ENCODE results near the gene ELOB.

ELOB gene

DNA sequence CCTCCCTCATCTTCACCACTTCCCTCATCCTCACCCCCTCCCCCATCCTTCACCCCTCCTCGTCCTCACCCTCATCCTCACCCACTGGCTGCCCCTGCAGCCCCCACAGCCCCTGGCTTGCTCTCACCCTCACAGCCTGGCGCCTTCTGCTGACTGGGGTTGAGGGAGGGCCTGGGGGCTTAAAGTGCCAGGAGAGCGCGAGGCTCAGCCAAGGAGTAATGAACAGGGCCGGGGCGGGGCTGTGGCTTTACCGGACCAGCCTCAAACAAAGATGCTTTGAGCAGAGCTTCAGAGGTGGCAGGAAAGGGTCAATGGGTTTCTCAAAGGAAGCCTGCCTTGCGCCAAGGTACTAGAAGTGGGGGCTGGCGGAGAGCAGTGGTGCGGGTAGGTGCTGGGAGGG is 10.3 kb upstream of the ELOB start, which contains the start of gene PRSS33:
PRSS33 (minus strand) TSS at position 155 of the 400 bp plus-strand sequence. CDS start 1,013 bp downstream, outside the sequence.
- Histone ChIP-seq H3K4me1 (ENCODE audit: control insufficient read depth in 1 of 2, insufficient read depth in 2 of 2, low read length in 2 of 2) (peaks cover 0 to 8% of the 10 kb centered on the region in 2 donors), H3K27ac (ENCODE audit: low read length) (no peak within 1 kb of the TSS), H3K27me3 (ENCODE audit: low read depth, low read length) (peaks cover 23% of the 10 kb centered on the region), H3K9me3 (ENCODE audit: control insufficient read depth in 1 of 2, low read length in 2 of 2) (no peaks in the 10 kb centered on the region), H3K36me3 (ENCODE audit: control insufficient read depth in 1 of 2, insufficient read depth in 2 of 2, low read length in 2 of 2) (no peaks in the 10 kb centered on the region), H3K4me3 (ENCODE audit: low read depth in 1 of 2, low read length in 2 of 2) (no peak within 1 kb of the TSS)

DNA sequence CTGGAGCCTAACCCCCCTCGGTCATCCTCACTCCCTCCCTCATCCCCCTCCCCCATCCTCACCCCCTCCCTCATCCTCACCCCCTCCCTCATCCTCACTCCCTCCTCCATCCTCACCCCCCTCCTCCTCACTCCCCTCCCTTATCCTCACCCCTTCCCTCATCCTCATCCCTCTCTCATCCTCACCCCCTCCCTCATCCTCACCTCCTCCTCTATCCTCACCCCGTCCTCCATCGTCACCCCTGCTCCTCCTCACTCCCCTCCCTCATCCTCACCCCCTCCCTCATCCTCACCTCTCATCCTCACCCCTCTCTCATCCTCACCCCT is 9.7 kb upstream of the ELOB start:
- H3K9me3 ChIP-seq (ENCODE audit: control insufficient read depth in 1 of 2, low read length in 2 of 2), result no peaks in the 10 kb centered on the region
- peaks cover 23% of the 10 kb centered on the region for H3K27me3 ChIP-seq (ENCODE audit: low read depth, low read length)
- peaks cover 0 to 8% of the 10 kb centered on the region in 2 donors for H3K4me1 ChIP-seq (ENCODE audit: control insufficient read depth in 1 of 2, insufficient read depth in 2 of 2, low read length in 2 of 2)
- H3K36me3 ChIP-seq (ENCODE audit: control insufficient read depth in 1 of 2, insufficient read depth in 2 of 2, low read length in 2 of 2), result no peaks in the 10 kb centered on the region
- H3K4me3 ChIP-seq (ENCODE audit: low read depth in 1 of 2, low read length in 2 of 2), result no peak overlapping the region
- H3K27ac ChIP-seq (ENCODE audit: low read length), result no peak overlapping the region

DNA sequence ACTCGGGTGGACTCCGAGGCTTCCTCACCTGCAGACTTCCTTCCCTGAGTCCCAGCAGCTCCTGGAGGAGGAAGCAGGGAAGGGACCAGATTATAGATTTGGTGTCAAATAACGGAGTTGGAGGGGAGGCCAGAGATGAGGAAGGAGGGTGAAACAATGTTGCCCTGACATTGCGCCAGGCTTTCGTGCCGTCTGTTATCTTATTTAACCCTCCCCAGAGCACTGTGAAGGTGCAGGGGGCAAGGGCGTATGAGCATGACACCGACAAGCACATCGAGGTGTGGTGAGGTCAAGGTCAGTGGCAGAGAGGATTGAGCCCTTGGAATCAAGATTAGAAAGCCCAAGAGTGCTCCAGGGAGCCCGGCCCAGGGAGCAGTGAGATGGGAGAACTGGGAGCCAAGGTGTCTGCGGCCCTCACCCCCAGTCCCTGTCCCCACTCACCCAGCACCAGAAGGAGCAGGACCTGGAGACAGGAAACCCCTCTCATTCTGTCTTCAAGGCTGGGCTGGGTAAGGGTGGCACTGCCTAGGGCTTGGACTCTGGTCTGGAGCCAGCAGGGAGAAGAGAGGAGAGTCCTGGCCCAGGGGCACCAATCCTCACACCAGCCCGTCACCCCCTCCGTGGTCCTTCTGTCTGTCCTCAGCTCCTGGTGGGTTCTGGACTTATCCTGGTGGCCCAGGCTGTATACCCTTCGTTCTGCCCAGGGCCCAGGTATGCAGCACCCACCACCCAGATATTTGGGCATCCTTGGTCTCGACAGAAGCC is 9.2 kb upstream of the ELOB start:
- no peak overlapping the region for H3K27ac ChIP-seq (ENCODE audit: low read length)
- no peaks in the 10 kb centered on the region for H3K9me3 ChIP-seq (ENCODE audit: control insufficient read depth in 1 of 2, low read length in 2 of 2)
- no peak overlapping the region for H3K4me3 ChIP-seq (ENCODE audit: low read depth in 1 of 2, low read length in 2 of 2)
- H3K36me3 ChIP-seq (ENCODE audit: control insufficient read depth in 1 of 2, insufficient read depth in 2 of 2, low read length in 2 of 2), result no peaks in the 10 kb centered on the region
- peaks cover 0 to 8% of the 10 kb centered on the region in 2 donors for H3K4me1 ChIP-seq (ENCODE audit: control insufficient read depth in 1 of 2, insufficient read depth in 2 of 2, low read length in 2 of 2)
- peaks cover 23% of the 10 kb centered on the region for H3K27me3 ChIP-seq (ENCODE audit: low read depth, low read length)

DNA sequence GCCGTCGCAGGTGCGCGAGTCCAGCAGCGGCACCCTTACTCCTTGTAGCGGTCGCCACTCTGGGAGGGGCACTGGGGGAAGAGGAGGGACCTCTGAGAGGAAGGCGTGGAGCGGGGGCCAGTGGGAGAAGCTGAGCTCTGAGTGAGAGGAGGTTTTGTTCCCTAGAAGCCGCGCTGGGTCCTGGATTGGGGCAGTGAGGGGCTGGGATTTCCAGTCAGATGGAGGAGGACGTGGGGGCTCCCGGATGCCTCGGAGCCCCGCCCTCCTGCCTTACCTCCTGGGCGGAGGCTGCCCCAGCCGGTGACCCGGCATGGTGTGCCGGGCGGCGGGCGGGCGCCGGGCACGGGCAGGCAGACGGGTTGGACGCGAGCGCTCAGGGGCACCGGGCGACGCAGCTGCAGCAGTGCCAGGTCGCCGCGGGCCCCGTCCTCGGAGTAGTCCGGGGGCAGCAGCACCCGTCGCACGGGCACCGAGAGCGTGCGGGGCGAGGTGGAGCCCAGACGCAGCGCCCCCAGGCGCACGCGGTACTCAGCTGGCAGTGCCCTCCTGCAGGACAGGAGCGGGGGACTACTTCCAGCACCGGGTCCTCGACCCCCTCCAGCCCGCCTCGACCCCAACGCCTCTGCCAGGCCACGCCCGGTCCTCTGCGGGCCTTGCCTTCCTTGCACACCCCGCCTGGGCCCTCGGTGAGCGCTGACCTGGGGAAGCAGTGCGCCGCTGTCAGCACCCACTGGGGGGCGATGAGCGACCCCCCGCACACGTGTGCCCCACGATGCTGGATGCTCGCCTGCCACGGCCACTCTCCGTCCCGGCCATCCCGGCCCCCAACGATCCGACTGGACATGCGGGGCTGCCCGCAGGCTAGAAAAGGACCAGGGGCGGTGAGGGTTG is 8.3 kb upstream of the ELOB start:
- Histone ChIP-seq H3K27ac (ENCODE audit: low read length) (no peak overlapping the region), H3K4me3 (ENCODE audit: low read depth in 1 of 2, low read length in 2 of 2) (peak overlapping the region in 1 of 2 donors; percentile 51), H3K9me3 (ENCODE audit: control insufficient read depth in 1 of 2, low read length in 2 of 2) (no peaks in the 10 kb centered on the region), H3K27me3 (ENCODE audit: low read depth, low read length) (peaks cover 23% of the 10 kb centered on the region), H3K4me1 (ENCODE audit: control insufficient read depth in 1 of 2, insufficient read depth in 2 of 2, low read length in 2 of 2) (peaks cover 0 to 8% of the 10 kb centered on the region in 2 donors), H3K36me3 (ENCODE audit: control insufficient read depth in 1 of 2, insufficient read depth in 2 of 2, low read length in 2 of 2) (no peaks in the 10 kb centered on the region)

DNA sequence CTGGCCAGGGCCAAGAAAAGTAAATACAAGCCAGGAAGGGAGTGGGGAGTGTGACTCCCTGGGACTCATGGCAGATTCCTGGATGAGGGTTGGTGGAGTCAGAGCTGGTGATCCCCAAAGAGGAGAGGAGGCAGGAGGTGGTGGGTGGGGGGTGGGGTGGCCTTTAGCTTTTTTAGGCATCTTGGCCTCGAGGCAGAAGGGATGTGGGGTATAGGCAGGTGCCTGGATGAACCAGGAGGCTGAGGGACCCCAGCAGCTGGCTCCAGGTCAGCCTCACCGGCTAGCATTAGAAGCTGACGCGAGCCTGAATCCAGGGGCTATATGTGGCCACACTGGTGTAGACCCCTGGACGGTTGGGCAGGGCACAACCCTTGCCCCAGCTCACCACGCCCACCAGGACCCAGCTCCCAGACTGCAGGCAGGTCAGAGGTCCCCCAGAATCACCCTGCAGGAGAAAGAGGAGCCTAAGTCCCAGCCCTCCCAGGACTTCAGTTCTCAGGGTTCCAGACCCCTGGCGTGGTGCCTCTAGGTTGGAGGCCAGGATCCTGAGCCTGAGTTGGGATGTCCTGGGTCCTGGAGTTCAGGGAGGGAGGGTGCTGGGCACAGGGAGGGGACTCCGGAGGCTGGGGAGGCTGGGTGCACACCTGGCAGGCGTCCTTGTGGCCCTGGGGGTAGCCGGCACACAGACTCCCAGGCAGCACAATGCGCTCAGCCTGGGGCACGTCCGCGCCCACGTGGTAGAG is 7.4 kb upstream of the ELOB start:
- Histone ChIP-seq H3K27ac (ENCODE audit: low read length) (no peak overlapping the region), H3K4me3 (ENCODE audit: low read depth in 1 of 2, low read length in 2 of 2) (peak overlapping the region in 1 of 2 donors; percentile 51), H3K9me3 (ENCODE audit: control insufficient read depth in 1 of 2, low read length in 2 of 2) (no peaks in the 10 kb centered on the region), H3K36me3 (ENCODE audit: control insufficient read depth in 1 of 2, insufficient read depth in 2 of 2, low read length in 2 of 2) (no peaks in the 10 kb centered on the region), H3K27me3 (ENCODE audit: low read depth, low read length) (peaks cover 23% of the 10 kb centered on the region), H3K4me1 (ENCODE audit: control insufficient read depth in 1 of 2, insufficient read depth in 2 of 2, low read length in 2 of 2) (peaks cover 0 to 8% of the 10 kb centered on the region in 2 donors)

DNA sequence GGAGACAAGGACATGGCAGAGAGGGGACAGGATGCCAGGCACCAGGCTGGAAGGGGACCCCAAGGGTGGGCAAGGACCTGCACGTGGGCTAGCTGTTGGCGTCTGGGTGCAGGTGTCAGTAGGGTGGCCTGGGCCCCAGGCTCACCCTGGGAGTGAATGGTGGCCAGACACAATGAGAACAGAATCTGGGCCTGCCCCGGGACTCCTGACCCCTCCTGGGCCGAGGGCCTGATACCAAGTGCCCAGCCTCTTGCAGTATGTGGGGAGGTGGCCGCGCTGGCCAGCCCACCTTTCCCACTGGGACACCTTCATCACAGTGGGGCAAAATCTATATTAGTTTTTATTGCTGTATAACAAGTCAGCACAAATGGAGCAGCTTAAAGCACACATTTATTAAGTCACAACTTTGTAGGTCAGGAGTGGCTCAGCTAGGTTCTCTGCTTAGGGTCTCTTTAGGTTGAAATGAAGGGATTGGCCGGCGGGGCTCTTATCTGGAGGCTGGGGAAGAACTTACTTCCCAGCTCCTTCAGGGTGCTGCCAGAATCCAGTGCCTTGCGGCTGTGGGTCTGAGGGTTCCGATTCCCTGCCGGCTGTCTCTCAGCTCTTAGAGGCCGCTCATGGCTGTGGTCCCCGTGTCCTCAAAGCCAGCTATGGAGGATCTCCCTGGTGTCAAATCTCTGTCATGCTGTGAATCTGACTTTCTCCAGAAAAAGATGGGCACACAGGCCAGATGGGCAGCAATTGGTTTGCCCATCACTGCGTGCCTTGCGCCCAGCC is 6.7 kb upstream of the ELOB start:
- peaks cover 0 to 13% of the 10 kb centered on the region in 2 donors for H3K4me1 ChIP-seq (ENCODE audit: control insufficient read depth in 1 of 2, insufficient read depth in 2 of 2, low read length in 2 of 2)
- H3K36me3 ChIP-seq (ENCODE audit: control insufficient read depth in 1 of 2, insufficient read depth in 2 of 2, low read length in 2 of 2), result no peaks in the 10 kb centered on the region
- H3K27ac ChIP-seq (ENCODE audit: low read length), result no peak overlapping the region
- H3K4me3 ChIP-seq (ENCODE audit: low read depth in 1 of 2, low read length in 2 of 2), result no peak overlapping the region
- peaks cover 23% of the 10 kb centered on the region for H3K27me3 ChIP-seq (ENCODE audit: low read depth, low read length)
- H3K9me3 ChIP-seq (ENCODE audit: control insufficient read depth in 1 of 2, low read length in 2 of 2), result no peaks in the 10 kb centered on the region

DNA sequence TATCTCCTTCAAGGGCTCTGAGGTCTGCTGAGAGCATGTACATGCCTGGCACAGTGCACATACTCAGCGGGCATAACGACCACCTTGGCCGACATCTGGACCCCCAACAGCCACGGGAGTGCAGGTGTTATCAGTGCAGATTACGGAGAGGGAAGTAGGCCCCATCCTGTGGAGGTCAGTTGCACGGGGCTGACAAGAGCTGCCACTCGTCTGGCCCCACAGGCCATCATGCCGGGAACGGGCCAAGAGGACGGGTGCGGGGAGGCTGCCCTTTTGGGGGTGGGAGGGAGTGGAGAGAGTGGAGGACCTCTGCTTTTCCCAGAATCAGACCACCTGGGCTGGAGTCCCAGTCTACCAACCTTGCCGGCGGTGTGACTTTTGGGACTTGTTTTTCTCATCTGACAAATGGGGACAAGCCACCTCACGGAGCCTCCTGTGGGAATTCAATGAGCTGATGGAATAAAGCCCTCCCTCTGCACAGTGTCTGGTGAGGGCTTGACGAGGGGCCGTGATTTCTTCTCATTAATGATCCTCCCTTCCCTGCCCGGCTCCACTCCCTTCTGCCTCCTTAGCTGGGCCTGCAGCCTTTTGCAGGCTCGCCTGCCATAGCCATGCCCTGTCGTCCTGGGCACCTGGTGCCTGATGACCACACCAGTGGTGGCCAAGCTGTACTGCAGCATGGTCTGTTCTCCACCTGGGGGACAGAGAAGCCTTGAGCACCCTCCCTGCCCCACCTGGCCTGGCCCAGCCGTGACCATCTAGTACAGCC is 5.7 kb upstream of the ELOB start:
- H3K27me3 ChIP-seq (ENCODE audit: low read depth, low read length), result peaks cover 21% of the 10 kb centered on the region
- H3K4me3 ChIP-seq (ENCODE audit: low read depth in 1 of 2, low read length in 2 of 2), result no peak overlapping the region
- peaks cover 0 to 21% of the 10 kb centered on the region in 2 donors for H3K4me1 ChIP-seq (ENCODE audit: control insufficient read depth in 1 of 2, insufficient read depth in 2 of 2, low read length in 2 of 2)
- no peaks in the 10 kb centered on the region for H3K9me3 ChIP-seq (ENCODE audit: control insufficient read depth in 1 of 2, low read length in 2 of 2)
- H3K27ac ChIP-seq (ENCODE audit: low read length), result no peak overlapping the region
- H3K36me3 ChIP-seq (ENCODE audit: control insufficient read depth in 1 of 2, insufficient read depth in 2 of 2, low read length in 2 of 2), result no peaks in the 10 kb centered on the region

DNA sequence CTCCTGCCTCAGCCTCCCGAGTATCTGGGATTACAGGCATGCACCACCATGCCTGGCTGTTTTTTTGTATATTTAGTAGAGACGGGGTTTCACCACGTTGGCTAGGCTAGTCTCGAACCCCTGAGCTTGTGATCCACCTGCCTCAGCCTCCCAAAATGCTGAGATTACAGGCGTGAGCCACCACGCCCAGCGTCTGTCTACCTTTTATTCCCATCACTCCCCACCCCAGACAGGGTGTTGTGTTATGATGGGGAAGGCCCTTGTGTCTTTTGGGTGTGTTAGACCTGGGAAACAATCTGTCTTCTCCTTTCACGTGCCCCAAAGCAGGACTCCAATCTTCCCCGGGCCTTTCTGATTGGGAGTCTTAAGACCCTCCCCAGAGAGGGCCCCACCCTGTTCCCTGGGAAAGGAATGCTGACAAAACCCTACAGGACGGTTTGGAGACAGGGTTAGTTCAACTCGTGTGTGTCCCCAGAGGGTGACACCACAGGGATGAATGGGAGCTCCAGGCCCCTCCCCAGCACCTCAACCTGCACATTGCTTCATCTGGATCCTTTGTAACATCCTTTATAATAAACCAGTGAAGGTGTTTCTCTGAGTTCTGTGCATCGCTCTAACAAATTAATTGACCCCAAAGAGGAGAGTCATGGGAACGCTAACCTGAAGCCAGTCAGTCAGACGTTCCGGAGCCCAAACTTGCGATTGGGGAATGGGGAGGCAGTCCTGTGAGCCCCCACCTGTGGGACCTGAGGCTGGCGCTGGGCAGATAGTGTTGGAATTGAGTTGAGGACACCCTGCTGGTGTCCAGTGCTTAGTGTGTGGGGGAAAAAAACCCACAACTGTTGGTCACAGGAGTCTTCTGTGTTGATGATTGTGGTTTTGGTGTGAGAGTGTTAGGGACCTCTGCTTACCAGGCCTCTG is 3.2 kb upstream of the ELOB start:
- H3K27ac ChIP-seq (ENCODE audit: low read length), result no peak overlapping the region
- no peak overlapping the region for H3K4me3 ChIP-seq (ENCODE audit: low read depth in 1 of 2, low read length in 2 of 2)
- H3K9me3 ChIP-seq (ENCODE audit: control insufficient read depth in 1 of 2, low read length in 2 of 2), result no peaks in the 10 kb centered on the region
- peaks cover 2% of the 10 kb centered on the region for H3K27me3 ChIP-seq (ENCODE audit: low read depth, low read length)
- H3K4me1 ChIP-seq (ENCODE audit: control insufficient read depth in 1 of 2, insufficient read depth in 2 of 2, low read length in 2 of 2), result peaks cover 6 to 30% of the 10 kb centered on the region in 2 donors
- H3K36me3 ChIP-seq (ENCODE audit: control insufficient read depth in 1 of 2, insufficient read depth in 2 of 2, low read length in 2 of 2), result no peaks in the 10 kb centered on the region

DNA sequence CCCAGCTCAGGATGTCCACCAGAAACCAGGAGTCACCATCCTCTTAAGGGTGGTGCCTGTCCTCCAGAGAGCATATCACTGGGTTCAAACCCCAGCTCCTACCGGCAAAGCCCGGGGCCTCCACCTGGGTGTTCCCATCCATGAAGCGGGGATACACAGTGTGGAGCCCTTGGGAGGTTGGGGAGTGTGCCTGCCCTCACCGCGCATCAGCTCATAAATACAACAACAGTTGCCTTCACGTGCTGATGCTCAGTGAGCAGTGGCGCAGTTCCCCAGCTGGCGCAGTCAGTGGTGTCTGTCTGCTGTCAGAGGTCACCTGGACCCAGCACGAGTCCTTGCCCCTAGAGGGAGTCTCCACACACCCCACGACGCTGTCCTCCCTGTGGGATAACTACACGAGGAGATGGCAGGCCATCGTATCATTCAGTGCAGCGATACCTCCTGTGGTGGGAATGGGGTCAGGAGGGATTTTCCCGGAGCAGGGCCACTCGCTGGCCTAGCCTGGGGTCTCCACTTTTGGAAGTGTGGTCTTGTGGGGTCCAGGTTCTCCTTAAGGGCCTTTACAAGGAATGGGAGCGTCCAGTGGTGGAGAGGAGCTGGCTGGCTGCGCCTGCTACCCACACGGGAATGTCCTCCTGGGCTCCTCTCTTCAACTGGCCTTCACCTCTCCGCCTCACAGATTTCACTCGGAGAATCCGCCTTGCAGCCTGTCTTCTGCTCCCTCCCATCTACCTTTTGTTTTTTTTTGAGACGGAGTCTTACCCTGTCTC is 2.3 kb upstream of the ELOB start:
- no peak overlapping the region for H3K27ac ChIP-seq (ENCODE audit: low read length)
- peaks cover 0 to 7% of the 10 kb centered on the region in 2 donors for H3K36me3 ChIP-seq (ENCODE audit: control insufficient read depth in 1 of 2, insufficient read depth in 2 of 2, low read length in 2 of 2)
- no peak overlapping the region for H3K4me3 ChIP-seq (ENCODE audit: low read depth in 1 of 2, low read length in 2 of 2)
- peaks cover 6 to 33% of the 10 kb centered on the region in 2 donors for H3K4me1 ChIP-seq (ENCODE audit: control insufficient read depth in 1 of 2, insufficient read depth in 2 of 2, low read length in 2 of 2)
- H3K27me3 ChIP-seq (ENCODE audit: low read depth, low read length), result no peaks in the 10 kb centered on the region
- H3K9me3 ChIP-seq (ENCODE audit: control insufficient read depth in 1 of 2, low read length in 2 of 2), result no peaks in the 10 kb centered on the region
